HepG2 (cell line): ENCODE results near the gene ZNF79. TPM values are rescaled to one million over a fixed set of nuclear protein-coding genes. Genes with fewer than 3 reads are reported as not detected.
A peak's percentile ranks its signal among the peaks of the same experiment; 100 is the strongest.

Experiments
- ATM ChIP-seq: fragments of 450-650 bp; IDR thresholded peaks from 2 replicates; pipeline ENCODE4 v1.7.1; 2017; ENCODE audit warnings: mild to moderate bottlenecking, borderline replicate concordance
- CREB1 ChIP-seq, 2 experiments: fragments of 450-650 bp in 1 of 2; IDR thresholded peaks; 2 replicates each; pipeline ENCODE4 v1.6.1; 2016 to 2017; ENCODE audit warnings: control low read depth in 1 of 2, mild to moderate bottlenecking in 1 of 2, missing compliant biosample characterization in 1 of 2, missing genetic modification characterization in 1 of 2
- CREM ChIP-seq, 2 experiments: sonication (generic) in 1 of 2; formaldehyde crosslinking in 1 of 2; IDR thresholded peaks; 2 replicates each; pipeline versions ENCODE4 v1.4.0 to v1.6.1; 2016 to 2020; ENCODE audit warnings: antibody characterized with exemption in 1 of 2, mild to moderate bottlenecking in 1 of 2, missing genetic modification reagents in 1 of 2
- FOXC1 ChIP-seq: sonication (generic); formaldehyde crosslinking; IDR thresholded peaks from 2 replicates; pipeline ENCODE4 v1.8.0; 2022; ENCODE audit warnings: mild to moderate bottlenecking, missing genetic modification reagents, borderline replicate concordance
- HDAC1 ChIP-seq: sonication (generic); formaldehyde crosslinking; IDR thresholded peaks from 2 replicates; pipeline ENCODE4 v1.5.1; 2020; ENCODE audit warnings: mild to moderate bottlenecking, missing genetic modification reagents
- IRF2 ChIP-seq: IDR thresholded peaks from 2 replicates; pipeline ENCODE4 v1.6.1; 2018; ENCODE audit warnings: missing genetic modification reagents, missing compliant biosample characterization
- PAWR ChIP-seq: sonication (generic); formaldehyde crosslinking; IDR thresholded peaks from 2 replicates; pipeline ENCODE4 v1.4.0; 2020; ENCODE audit warnings: missing genetic modification reagents, mild to moderate bottlenecking, borderline replicate concordance
- PRMT3 ChIP-seq: sonication (generic); formaldehyde crosslinking; IDR thresholded peaks from 2 replicates; pipeline ENCODE4 v1.8.1; 2022; ENCODE audit warnings: low read depth, mild to moderate bottlenecking, moderate library complexity, missing genetic modification reagents, borderline replicate concordance
- SALL1 ChIP-seq: sonication (generic); formaldehyde crosslinking; IDR thresholded peaks from 2 replicates; pipeline ENCODE4 v1.8.0; 2022; ENCODE audit warnings: mild to moderate bottlenecking, missing genetic modification reagents
- SMC3 ChIP-seq: IDR thresholded peaks from 2 replicates; pipeline ENCODE4 v1.6.1; 2011; ENCODE audit warnings: low read length, improper control_type of control experiment
- SYNCRIP ChIP-seq: fragments of 200-400 bp; formaldehyde crosslinking; IDR thresholded peaks from 2 replicates; pipeline ENCODE4 v1.6.1; 2018; ENCODE audit warnings: mild to moderate bottlenecking, low read depth, low read length; ENCODE audit not compliant: insufficient read depth
- TARDBP ChIP-seq: sonication (generic); formaldehyde crosslinking; IDR thresholded peaks from 2 replicates; pipeline ENCODE4 v1.8.0; 2022; ENCODE audit warnings: mild to moderate bottlenecking, missing genetic modification reagents
- ZBTB7A ChIP-seq: sonication (generic); formaldehyde crosslinking; IDR thresholded peaks from 2 replicates; pipeline ENCODE4 v1.8.0; 2022; ENCODE audit warnings: mild to moderate bottlenecking, missing genetic modification reagents
- ZNF431 ChIP-seq: sonication (generic); formaldehyde crosslinking; IDR thresholded peaks from 2 replicates; pipeline ENCODE4 v1.9.0; 2022; ENCODE audit warnings: missing genetic modification reagents, low read depth, mild to moderate bottlenecking, borderline replicate concordance
- ZNF569 ChIP-seq: sonication (generic); formaldehyde crosslinking; IDR thresholded peaks from 2 replicates; pipeline ENCODE4 v1.5.0; 2020; ENCODE audit warnings: mild to moderate bottlenecking, missing genetic modification reagents, moderate library complexity, borderline replicate concordance
- ZNF605 ChIP-seq: sonication (generic); formaldehyde crosslinking; IDR thresholded peaks from 2 replicates; pipeline ENCODE4 v1.8.0; 2022; ENCODE audit warnings: mild to moderate bottlenecking, missing genetic modification reagents
- ZNF652 ChIP-seq: IDR thresholded peaks from 2 replicates; pipeline ENCODE4 v1.6.1; 2016; ENCODE audit warnings: low read depth, borderline replicate concordance
- ZNF883 ChIP-seq: sonication (generic); formaldehyde crosslinking; IDR thresholded peaks from 2 replicates; pipeline ENCODE4 v1.5.1; 2020; ENCODE audit warnings: mild to moderate bottlenecking, missing genetic modification reagents; ENCODE audit errors: not compliant biosample characterization
- polyA plus RNA-seq, 8 experiments: library from polyadenylated mRNA; depleted of rRNA in 3 of 8; stranded (reverse) in 7 of 8; unstranded in 1 of 8; fragments of >200 nt; fragmentation: Illumina TruSeq in 4 of 8; extraction: Trizol in 4 of 8; gene quantifications; 2 replicates each; pipeline versions ENCODE4 v1.2.1 to v1.2.3, GENCODE V29; 2011 to 2016; ENCODE audit warnings: low read depth in 4 of 8, missing spikeins in 1 of 8, mixed read lengths in 1 of 8; ENCODE audit not compliant: insufficient read depth in 1 of 8
- total RNA-seq, 5 experiments: library from RNA; depleted of rRNA; stranded (reverse); fragments of >200 nt; fragmentation: Illumina TruSeq; extraction: Trizol; gene quantifications; 2 replicates each; pipeline ENCODE4 v1.2.3, GENCODE V29; 2016; ENCODE audit warnings: low read depth in 1 of 5
- TF ChIP-seq, protein P1 (sequence below): sonication (generic); formaldehyde crosslinking; IDR thresholded peaks from 2 replicates; pipeline ENCODE4 v1.5.1; 2020; ENCODE audit warnings: missing genetic modification reagents, mild to moderate bottlenecking, borderline replicate concordance
- TF ChIP-seq, protein P2 (sequence below): sonication (generic); formaldehyde crosslinking; IDR thresholded peaks from 2 replicates; pipeline ENCODE4 v1.9.0; 2021; ENCODE audit warnings: missing genetic modification reagents, mild to moderate bottlenecking, borderline replicate concordance
- TF ChIP-seq, protein P3 (sequence below): sonication (generic); formaldehyde crosslinking; IDR thresholded peaks from 2 replicates; pipeline ENCODE4 v1.8.1; 2023; ENCODE audit warnings: mild to moderate bottlenecking, missing genetic modification reagents, borderline replicate concordance
- TF ChIP-seq, protein P4 (sequence below): sonication (generic); formaldehyde crosslinking; conservative IDR thresholded peaks from 2 replicates; pipeline ENCODE4 v1.8.0; 2022; ENCODE audit warnings: missing genetic modification reagents
- TF ChIP-seq, protein P5 (sequence below): sonication (generic); formaldehyde crosslinking; conservative IDR thresholded peaks from 2 replicates; pipeline ENCODE4 v1.5.0; 2020; ENCODE audit warnings: missing genetic modification reagents

ZNF79 gene
- total and polyA plus RNA-seq, 2 of the 13 experiments (the other 11 are each of a cell fraction or from before 2014, with no cell fraction given) = 3.7 to 8.1 TPM

DNA sequence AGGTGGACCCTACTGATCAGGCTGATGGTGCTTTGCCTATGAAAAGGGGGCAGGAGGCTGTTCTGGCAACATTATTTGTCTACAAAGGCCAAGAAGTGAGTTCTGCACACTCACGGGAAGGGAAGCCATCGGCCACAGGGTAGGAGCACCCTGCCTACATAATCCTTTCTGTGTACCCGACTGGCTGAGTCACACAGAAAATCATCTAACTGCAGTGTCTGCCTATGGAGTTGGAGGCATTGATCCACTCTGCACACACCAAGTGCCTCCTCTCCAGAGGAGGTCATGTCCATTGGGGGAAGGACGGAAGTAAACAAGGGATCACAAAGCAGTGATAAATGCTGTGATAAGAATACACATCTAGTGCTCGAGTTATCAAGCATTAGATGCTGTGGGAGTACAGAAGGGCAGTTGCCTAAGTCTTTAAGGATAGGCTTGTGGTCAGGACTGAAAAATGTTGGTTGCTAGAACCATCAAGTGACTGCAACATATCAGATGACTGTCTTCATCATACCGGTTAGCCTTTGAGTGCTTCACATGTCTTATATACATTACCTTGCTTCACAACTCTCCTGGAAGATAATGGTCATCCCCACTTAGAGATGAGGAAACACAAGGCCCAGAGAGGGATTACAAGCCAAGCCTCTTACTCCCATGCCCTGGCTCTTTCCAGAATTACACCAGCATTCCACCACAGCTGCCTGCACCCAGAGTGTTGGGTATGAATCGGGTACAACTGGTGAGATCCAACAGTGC lies 28.5 kb upstream of the ZNF79 start (continued):
- TF ChIP-seq, protein P1, sequence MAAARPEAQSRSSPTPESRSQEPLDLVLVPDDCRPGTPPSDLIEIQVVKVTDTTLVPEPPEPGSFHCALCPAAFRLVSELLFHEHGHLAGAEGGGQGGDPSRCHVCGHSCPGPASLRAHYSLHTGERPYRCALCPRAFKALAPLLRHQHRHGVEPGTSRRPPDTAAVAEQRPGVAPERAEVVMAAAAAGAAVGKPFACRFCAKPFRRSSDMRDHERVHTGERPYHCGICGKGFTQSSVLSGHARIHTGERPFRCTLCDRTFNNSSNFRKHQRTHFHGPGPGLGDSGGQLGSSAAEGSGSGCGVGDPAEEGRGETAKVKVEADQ (CRISPR knock-in tag) = peak; percentile 66; the same call in 1 of the 2 replicates
- TF ChIP-seq SMC3 (peak; percentile 30; the same call in 1 of the 2 replicates), ZNF605 (CRISPR knock-in tag) (no peak; the same call in 1 of the 2 replicates), ATM (no peak), FOXC1 (CRISPR knock-in tag) (no peak), ZNF569 (CRISPR knock-in tag) (no peak), ZBTB7A (CRISPR knock-in tag) (no peak), ZNF431 (CRISPR knock-in tag) (no peak; the same call in 1 of the 2 replicates), PRMT3 (CRISPR knock-in tag) (no peak), HDAC1 (peak; percentile 80; the same call in 1 of the 2 replicates), SALL1 (peak; percentile 88), ZNF883 (no peak), ZNF652 (no peak), CREM (IDR thresholded peaks at IDR 0.05) (peak; percentile 67; the same call in 1 of the 2 replicates), CREM (CRISPR knock-in tag; IDR thresholded peaks at IDR 0.05) (no peak), PAWR (CRISPR knock-in tag) (no peak), SYNCRIP (no peak), CREB1 (IDR thresholded peaks at IDR 0.05) (peak; percentile 60; the same call in 1 of the 2 replicates), CREB1 (CRISPR knock-in tag; IDR thresholded peaks at IDR 0.05) (peak; percentile 78), TARDBP (CRISPR knock-in tag) (no peak), IRF2 (CRISPR knock-in tag) (peak; percentile 73; the same call in 1 of the 2 replicates)
- TF ChIP-seq, protein P2, sequence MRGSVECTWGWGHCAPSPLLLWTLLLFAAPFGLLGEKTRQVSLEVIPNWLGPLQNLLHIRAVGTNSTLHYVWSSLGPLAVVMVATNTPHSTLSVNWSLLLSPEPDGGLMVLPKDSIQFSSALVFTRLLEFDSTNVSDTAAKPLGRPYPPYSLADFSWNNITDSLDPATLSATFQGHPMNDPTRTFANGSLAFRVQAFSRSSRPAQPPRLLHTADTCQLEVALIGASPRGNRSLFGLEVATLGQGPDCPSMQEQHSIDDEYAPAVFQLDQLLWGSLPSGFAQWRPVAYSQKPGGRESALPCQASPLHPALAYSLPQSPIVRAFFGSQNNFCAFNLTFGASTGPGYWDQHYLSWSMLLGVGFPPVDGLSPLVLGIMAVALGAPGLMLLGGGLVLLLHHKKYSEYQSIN (CRISPR knock-in tag) = no peak
- TF ChIP-seq, protein P3, sequence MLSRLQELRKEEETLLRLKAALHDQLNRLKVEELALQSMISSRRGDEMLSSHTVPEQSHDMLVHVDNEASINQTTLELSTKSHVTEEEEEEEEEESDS (CRISPR knock-in tag) = no peak
- TF ChIP-seq, protein P4, sequence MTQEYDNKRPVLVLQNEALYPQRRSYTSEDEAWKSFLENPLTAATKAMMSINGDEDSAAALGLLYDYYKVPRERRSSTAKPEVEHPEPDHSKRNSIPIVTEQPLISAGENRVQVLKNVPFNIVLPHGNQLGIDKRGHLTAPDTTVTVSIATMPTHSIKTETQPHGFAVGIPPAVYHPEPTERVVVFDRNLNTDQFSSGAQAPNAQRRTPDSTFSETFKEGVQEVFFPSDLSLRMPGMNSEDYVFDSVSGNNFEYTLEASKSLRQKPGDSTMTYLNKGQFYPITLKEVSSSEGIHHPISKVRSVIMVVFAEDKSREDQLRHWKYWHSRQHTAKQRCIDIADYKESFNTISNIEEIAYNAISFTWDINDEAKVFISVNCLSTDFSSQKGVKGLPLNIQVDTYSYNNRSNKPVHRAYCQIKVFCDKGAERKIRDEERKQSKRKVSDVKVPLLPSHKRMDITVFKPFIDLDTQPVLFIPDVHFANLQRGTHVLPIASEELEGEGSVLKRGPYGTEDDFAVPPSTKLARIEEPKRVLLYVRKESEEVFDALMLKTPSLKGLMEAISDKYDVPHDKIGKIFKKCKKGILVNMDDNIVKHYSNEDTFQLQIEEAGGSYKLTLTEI (CRISPR knock-in tag) = no peak
- TF ChIP-seq, protein P5, sequence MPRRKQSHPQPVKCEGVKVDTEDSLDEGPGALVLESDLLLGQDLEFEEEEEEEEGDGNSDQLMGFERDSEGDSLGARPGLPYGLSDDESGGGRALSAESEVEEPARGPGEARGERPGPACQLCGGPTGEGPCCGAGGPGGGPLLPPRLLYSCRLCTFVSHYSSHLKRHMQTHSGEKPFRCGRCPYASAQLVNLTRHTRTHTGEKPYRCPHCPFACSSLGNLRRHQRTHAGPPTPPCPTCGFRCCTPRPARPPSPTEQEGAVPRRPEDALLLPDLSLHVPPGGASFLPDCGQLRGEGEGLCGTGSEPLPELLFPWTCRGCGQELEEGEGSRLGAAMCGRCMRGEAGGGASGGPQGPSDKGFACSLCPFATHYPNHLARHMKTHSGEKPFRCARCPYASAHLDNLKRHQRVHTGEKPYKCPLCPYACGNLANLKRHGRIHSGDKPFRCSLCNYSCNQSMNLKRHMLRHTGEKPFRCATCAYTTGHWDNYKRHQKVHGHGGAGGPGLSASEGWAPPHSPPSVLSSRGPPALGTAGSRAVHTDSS = no peak
